SHP77 (cell line): ENCODE data around the gene LDLRAD4.

ENCODE experiments used
- DNase-seq, 2 experiments: peaks; one replicate each; lab custom pipeline; 2025; lab: John Stamatoyannopoulos, UW

LDLRAD4 gene

GRCh38 chr18:13447621-13448334 lies 229.2 kb downstream of the LDLRAD4 start:
- DNase-seq = peak; percentile 29 to 37

GRCh38 chr18:13448335-13448795 lies 229.8 kb downstream of the LDLRAD4 start:
- DNase-seq = no peak

GRCh38 chr18:13449651-13450050 lies 231.1 kb downstream of the LDLRAD4 start:
- DNase-seq = no peak

GRCh38 chr18:13450289-13451212 lies 232.0 kb downstream of the LDLRAD4 start:
- no peak for DNase-seq

- no peak for DNase-seq
Observed at GRCh38 chr18:13451213-13451540, 232.6 kb downstream of the LDLRAD4 start.

- no peak for DNase-seq
Observed at GRCh38 chr18:13451661-13452387, 233.3 kb downstream of the LDLRAD4 start.

- no peak for DNase-seq
Observed at GRCh38 chr18:13452388-13452811, 233.8 kb downstream of the LDLRAD4 start.

- no peak for DNase-seq
Observed at GRCh38 chr18:13452871-13453680, 234.5 kb downstream of the LDLRAD4 start.

GRCh38 chr18:13453714-13454113 lies 235.2 kb downstream of the LDLRAD4 start:
- DNase-seq = no peak

- no peak for DNase-seq
Observed at GRCh38 chr18:13454363-13455150, 236.0 kb downstream of the LDLRAD4 start.

GRCh38 chr18:13455471-13455870 lies 236.9 kb downstream of the LDLRAD4 start:
- no peak for DNase-seq

GRCh38 chr18:13455960-13456481 lies 237.5 kb downstream of the LDLRAD4 start:
- no peak for DNase-seq

- no peak for DNase-seq
Observed at GRCh38 chr18:13456736-13457271, 238.2 kb downstream of the LDLRAD4 start.

GRCh38 chr18:13457327-13457726 lies 238.8 kb downstream of the LDLRAD4 start:
- DNase-seq = no peak

- DNase-seq = no peak
Observed at GRCh38 chr18:13460946-13461345, 242.4 kb downstream of the LDLRAD4 start.

- no peak for DNase-seq
Observed at GRCh38 chr18:13461469-13461868, 242.9 kb downstream of the LDLRAD4 start.

- DNase-seq = no peak
Observed at GRCh38 chr18:13461936-13462335, 243.4 kb downstream of the LDLRAD4 start.

GRCh38 chr18:13462686-13463085 lies 244.1 kb downstream of the LDLRAD4 start:
- DNase-seq = no peak

- DNase-seq = no peak
Observed at GRCh38 chr18:13463526-13464210, 245.1 kb downstream of the LDLRAD4 start.
